IgD-negative memory B cell (primary cell): Measurements from ENCODE around the gene TIMMDC1. TPM values are rescaled to one million over a fixed set of nuclear protein-coding genes. Genes with fewer than 3 reads are reported as not detected.
"Not testable (repeated sequence)": the region's sequence is repeated elsewhere in the genome, so short reads cannot be mapped to it uniquely, and the experiment has no call there.

Experiments
- H3K27ac Mint-ChIP-seq, 3 donors: one replicate each; pipeline ENCODE4 v1.8.0; 2020 to 2022; ENCODE audit warnings: mild to moderate bottlenecking in 3 of 3, mixed read lengths in 3 of 3, moderate library complexity in 1 of 3
- H3K27me3 Mint-ChIP-seq: one replicate; pipeline ENCODE4 v1.8.0; 2021; ENCODE audit warnings: mixed read lengths
- H3K36me3 Mint-ChIP-seq: one replicate; pipeline ENCODE4 v1.8.0; 2020; ENCODE audit warnings: mild to moderate bottlenecking, mixed read lengths
- H3K4me1 Mint-ChIP-seq, 3 donors: one replicate each; pipeline ENCODE4 v1.8.0; 2020 to 2022; ENCODE audit warnings: mixed read lengths in 3 of 3, mild to moderate bottlenecking in 1 of 3
- H3K4me3 Mint-ChIP-seq, 4 donors: one replicate each; pipeline ENCODE4 v1.8.0; 2020 to 2022; ENCODE audit warnings: mild to moderate bottlenecking in 4 of 4, mixed read lengths in 4 of 4, moderate library complexity in 3 of 4
- H3K9me3 Mint-ChIP-seq, 3 donors: one replicate each; pipeline ENCODE4 v1.8.0; 2020 to 2021; ENCODE audit warnings: mixed read lengths in 3 of 3, mild to moderate bottlenecking in 1 of 3
- polyA plus RNA-seq: library from polyadenylated mRNA; unstranded; fragments of 300-500 nt; fragmentation: Illumina TruSeq; gene quantifications from one replicate; pipeline ENCODE4 v1.2.3, GENCODE V29; 2021

TIMMDC1 gene
- polyA plus RNA-seq, 1 donor from 2014 or later, result 89.0 TPM

GRCh38 chr3:119531151-119531550 is 32.8 kb downstream of the TIMMDC1 start:
- H3K9me3 Mint-ChIP-seq, result no peaks in the 10 kb centered on the region
- H3K4me1 Mint-ChIP-seq, result peaks cover 4 to 14% (median 6%) of the 10 kb centered on the region in 3 donors
- H3K27ac Mint-ChIP-seq, result peak overlapping the region in 1 of 3 donors; percentile 79
- peak overlapping the region in 1 of 4 donors; percentile 59 for H3K4me3 Mint-ChIP-seq
- peaks cover 3% of the 10 kb centered on the region for H3K36me3 Mint-ChIP-seq
- H3K27me3 Mint-ChIP-seq, result no peaks in the 10 kb centered on the region

- Mint-ChIP-seq H3K36me3 (peaks cover 3% of the 10 kb centered on the region), H3K4me3 (no peak overlapping the region), H3K27ac (no peak overlapping the region), H3K4me1 (peaks cover 14 to 29% (median 19%) of the 10 kb centered on the region in 3 donors), H3K27me3 (no peaks in the 10 kb centered on the region), H3K9me3 (no peaks in the 10 kb centered on the region)
Observed at GRCh38 chr3:119534296-119534695, 35.9 kb downstream of the TIMMDC1 start.

- peaks cover 3% of the 10 kb centered on the region for H3K36me3 Mint-ChIP-seq
- H3K4me3 Mint-ChIP-seq, result no peak overlapping the region
Observed at GRCh38 chr3:119536757-119537156, 38.4 kb downstream of the TIMMDC1 start.

GRCh38 chr3:119538772-119539171 is 40.4 kb downstream of the TIMMDC1 start:
- H3K4me3 Mint-ChIP-seq, result peak overlapping the region; percentile 1 to 60 (median 34)
- peaks cover 10% of the 10 kb centered on the region for H3K36me3 Mint-ChIP-seq
- peaks cover 34 to 46% (median 38%) of the 10 kb centered on the region in 3 donors for H3K4me1 Mint-ChIP-seq
- H3K27ac Mint-ChIP-seq, result peak overlapping the region; percentile 2 to 88 (median 77)
- H3K27me3 Mint-ChIP-seq, result no peaks in the 10 kb centered on the region
- no peaks in the 10 kb centered on the region for H3K9me3 Mint-ChIP-seq

More at GRCh38 chr3:119536757-119537156, 38.4 kb downstream of the TIMMDC1 start:
- no peaks in the 10 kb centered on the region for H3K27me3 Mint-ChIP-seq
- H3K9me3 Mint-ChIP-seq, result no peaks in the 10 kb centered on the region
- H3K27ac Mint-ChIP-seq, result no peak overlapping the region
- H3K4me1 Mint-ChIP-seq, result peaks cover 20 to 38% (median 36%) of the 10 kb centered on the region in 3 donors

GRCh38 chr3:119541547-119541946 is 43.2 kb downstream of the TIMMDC1 start:
- Mint-ChIP-seq H3K9me3 (no peaks in the 10 kb centered on the region), H3K36me3 (peaks cover 14% of the 10 kb centered on the region), H3K4me1 (peaks cover 52 to 67% (median 55%) of the 10 kb centered on the region in 3 donors), H3K27ac (peak overlapping the region; percentile 33 to 78 (median 62)), H3K27me3 (no peaks in the 10 kb centered on the region), H3K4me3 (peak overlapping the region in 2 of 4 donors; percentile 0 to 9)

GRCh38 chr3:119542168-119542767 is 43.9 kb downstream of the TIMMDC1 start:
- no peaks in the 10 kb centered on the region for H3K9me3 Mint-ChIP-seq
- peak overlapping the region; percentile 33 to 78 (median 62) for H3K27ac Mint-ChIP-seq
- H3K36me3 Mint-ChIP-seq, result peaks cover 14% of the 10 kb centered on the region
- peaks cover 58 to 68% (median 62%) of the 10 kb centered on the region in 3 donors for H3K4me1 Mint-ChIP-seq
- no peaks in the 10 kb centered on the region for H3K27me3 Mint-ChIP-seq
- peak overlapping the region in 1 of 4 donors; percentile 70 for H3K4me3 Mint-ChIP-seq

GRCh38 chr3:119543147-119543546 is 44.8 kb downstream of the TIMMDC1 start:
- Mint-ChIP-seq H3K27ac (peak overlapping the region in 2 of 3 donors; percentile 21 to 41), H3K4me3 (peak overlapping the region in 2 of 4 donors; percentile 19 to 70), H3K9me3 (no peaks in the 10 kb centered on the region), H3K36me3 (peaks cover 14% of the 10 kb centered on the region), H3K27me3 (no peaks in the 10 kb centered on the region), H3K4me1 (peaks cover 62 to 72% (median 63%) of the 10 kb centered on the region in 3 donors)

- Mint-ChIP-seq H3K9me3 (no peaks in the 10 kb centered on the region), H3K27me3 (no peaks in the 10 kb centered on the region), H3K4me1 (peaks cover 63 to 68% (median 66%) of the 10 kb centered on the region in 3 donors), H3K36me3 (peaks cover 12% of the 10 kb centered on the region), H3K4me3 (peak overlapping the region in 2 of 4 donors; percentile 17 to 52), H3K27ac (peak overlapping the region; percentile 15 to 69 (median 37))
Observed at GRCh38 chr3:119547227-119547626, 48.9 kb downstream of the TIMMDC1 start.

GRCh38 chr3:119548341-119548740 is 50.0 kb downstream of the TIMMDC1 start:
- peak overlapping the region in 2 of 3 donors; percentile 34 to 69 for H3K27ac Mint-ChIP-seq
- peaks cover 60 to 63% (median 63%) of the 10 kb centered on the region in 3 donors for H3K4me1 Mint-ChIP-seq
- H3K4me3 Mint-ChIP-seq, result no peak overlapping the region
- H3K27me3 Mint-ChIP-seq, result no peaks in the 10 kb centered on the region
- peaks cover 10% of the 10 kb centered on the region for H3K36me3 Mint-ChIP-seq
- no peaks in the 10 kb centered on the region for H3K9me3 Mint-ChIP-seq

- peak overlapping the region; percentile 39 to 75 (median 68) for H3K4me3 Mint-ChIP-seq
- peaks cover 8% of the 10 kb centered on the region for H3K36me3 Mint-ChIP-seq
- H3K4me1 Mint-ChIP-seq, result peaks cover 70 to 76% (median 73%) of the 10 kb centered on the region in 3 donors
- H3K9me3 Mint-ChIP-seq, result no peaks in the 10 kb centered on the region
- no peaks in the 10 kb centered on the region for H3K27me3 Mint-ChIP-seq
- peak overlapping the region; percentile 80 to 95 (median 91) for H3K27ac Mint-ChIP-seq
Observed at GRCh38 chr3:119550192-119550910, 52.0 kb downstream of the TIMMDC1 start.

GRCh38 chr3:119551598-119551997 is 53.3 kb downstream of the TIMMDC1 start:
- peak overlapping the region; percentile 65 to 75 (median 70) for H3K4me3 Mint-ChIP-seq
- peaks cover 10% of the 10 kb centered on the region for H3K36me3 Mint-ChIP-seq
- peak overlapping the region; percentile 80 to 95 (median 88) for H3K27ac Mint-ChIP-seq
- no peaks in the 10 kb centered on the region for H3K9me3 Mint-ChIP-seq
- H3K4me1 Mint-ChIP-seq, result peaks cover 69 to 79% (median 73%) of the 10 kb centered on the region in 3 donors
- no peaks in the 10 kb centered on the region for H3K27me3 Mint-ChIP-seq

- not testable (repeated sequence) for H3K36me3 Mint-ChIP-seq, H3K27me3 Mint-ChIP-seq, H3K9me3 Mint-ChIP-seq
- Mint-ChIP-seq H3K27ac (peak overlapping the region; percentile 42 to 99 (median 95)), H3K4me3 (peak overlapping the region; percentile 70 to 79 (median 72)), H3K4me1 (peaks cover 65 to 79% (median 70%) of the 10 kb centered on the region in 3 donors)
Observed at GRCh38 chr3:119552928-119553327, 54.6 kb downstream of the TIMMDC1 start.

GRCh38 chr3:119553823-119554415 is 55.6 kb downstream of the TIMMDC1 start:
- Mint-ChIP-seq H3K9me3 (no peaks in the 10 kb centered on the region), H3K4me1 (peaks cover 65 to 80% (median 71%) of the 10 kb centered on the region in 3 donors), H3K4me3 (peak overlapping the region; percentile 60 to 94 (median 86)), H3K36me3 (peaks cover 10% of the 10 kb centered on the region), H3K27ac (peak overlapping the region; percentile 60 to 99 (median 79)), H3K27me3 (no peaks in the 10 kb centered on the region)

- H3K9me3 Mint-ChIP-seq, result no peaks in the 10 kb centered on the region
- H3K4me3 Mint-ChIP-seq, result peak overlapping the region; percentile 60 to 94 (median 86)
Observed at GRCh38 chr3:119555309-119555735, 57.0 kb downstream of the TIMMDC1 start.

GRCh38 chr3:119555929-119556328 is 57.6 kb downstream of the TIMMDC1 start:
- H3K4me1 Mint-ChIP-seq, result peaks cover 60 to 79% (median 66%) of the 10 kb centered on the region in 3 donors
- peak overlapping the region; percentile 94 to 100 (median 99) for H3K27ac Mint-ChIP-seq
- peaks cover 13% of the 10 kb centered on the region for H3K36me3 Mint-ChIP-seq
- H3K4me3 Mint-ChIP-seq, result peak overlapping the region; percentile 60 to 94 (median 86)
- H3K9me3 Mint-ChIP-seq, result no peaks in the 10 kb centered on the region
- H3K27me3 Mint-ChIP-seq, result no peaks in the 10 kb centered on the region

More at GRCh38 chr3:119555309-119555735, 57.0 kb downstream of the TIMMDC1 start:
- H3K4me1 Mint-ChIP-seq, result peaks cover 61 to 81% (median 66%) of the 10 kb centered on the region in 3 donors
- H3K27me3 Mint-ChIP-seq, result no peaks in the 10 kb centered on the region
- peaks cover 11% of the 10 kb centered on the region for H3K36me3 Mint-ChIP-seq
- H3K27ac Mint-ChIP-seq, result peak overlapping the region; percentile 89 to 99 (median 94)
